HCT116 (cell line): ENCODE measurements around the gene CIRBP. TPM values are rescaled to one million over a fixed set of nuclear protein-coding genes. Genes with fewer than 3 reads are reported as not detected.

ENCODE experiments used
- ATAC-seq: fragments of 200-7000 bp; cut with Tn5 transposase; 2 replicates; pipeline ENCODE4 v1.9.1; 2020; ENCODE audit warnings: mild to moderate bottlenecking, moderate library complexity
- BruUV-seq: library from RNA; stranded (reverse); fragments of 400-500 nt; replicated peaks from 2 replicates; lab custom pipeline; 2021; lab: Mats Ljungman, UMichigan
- CTCF ChIA-PET: fragments of 300-600 bp; sonication (Branson Sonifier 250); formaldehyde crosslinking; loops from one replicate; lab custom pipeline; 2021; ENCODE audit warnings: antibody characterized with exemption; lab: Charles Lee
- POLR2A ChIA-PET: fragments of 300-600, 350-600 bp; sonication (Branson Sonifier 250); formaldehyde crosslinking; loops from one replicate; lab custom pipeline; 2021; ENCODE audit warnings: antibody characterized with exemption; lab: Charles Lee
- RAD21 ChIA-PET, 2 experiments: fragments of 300-600 bp; sonication (Branson Sonifier 250); formaldehyde crosslinking; loops; one replicate each; lab custom pipeline; 2023; ENCODE audit warnings: low total read pairs in 2 of 2; ENCODE audit not compliant: uncharacterized antibody in 2 of 2, unreplicated experiment in 2 of 2, low non-redundant PET in 1 of 2; lab: Charles Lee
- DNase-seq: peaks from one replicate; pipeline ENCODE4 v3.0.0-alpha.2; 2010; ENCODE audit warnings: low read depth, low spot score
- H2AFZ ChIP-seq: fragments of 200-600 bp; shearing (Covaris generic), sonication (generic); 2 replicates; pipeline ENCODE4 v1.6.1; 2017; ENCODE audit warnings: low read depth, mixed run types, mixed read lengths, antibody characterized with exemption, low read length; ENCODE audit not compliant: poor library complexity, severe bottlenecking
- H3K27ac ChIP-seq: 2 replicates; pipeline ENCODE4 v1.5.1; 2012; ENCODE audit warnings: low read depth, low read length
- H3K27me3 ChIP-seq: fragments of 200-600 bp; sonication (generic); 2 replicates; pipeline ENCODE4 v1.6.1; 2016; ENCODE audit warnings: mixed run types, low read length, mixed read lengths; ENCODE audit not compliant: insufficient read depth
- H3K36me3 ChIP-seq, 2 experiments: fragments of 200-500 bp in 1 of 2; fragments of 200-600 bp in 1 of 2; sonication (Bioruptor generic) in 1 of 2; sonication (generic) in 1 of 2; 2 replicates each; pipeline versions ENCODE4 v1.5.1 to v1.6.1; 2014 to 2016; ENCODE audit warnings: low read length in 2 of 2, inconsistent platforms in 1 of 2, mixed read lengths in 1 of 2, mixed run types in 1 of 2; ENCODE audit not compliant: insufficient read depth in 2 of 2, control insufficient read depth in 1 of 2
- H3K4me1 ChIP-seq, 2 experiments: fragments of 200-600 bp in 1 of 2; sonication (generic) in 1 of 2; 2 replicates each; pipeline versions ENCODE4 v1.5.1 to v1.6.1; 2012 to 2017; ENCODE audit warnings: low read length in 2 of 2, inconsistent platforms in 1 of 2, mild to moderate bottlenecking in 1 of 2, mixed read lengths in 1 of 2, mixed run types in 1 of 2, moderate library complexity in 1 of 2; ENCODE audit not compliant: insufficient read depth in 2 of 2, control insufficient read depth in 1 of 2
- H3K4me2 ChIP-seq: fragments of 200-600 bp; sonication (generic); 2 replicates; pipeline ENCODE4 v1.6.1; 2017; ENCODE audit warnings: mixed run types, low read length, mixed read lengths
- H3K4me3 ChIP-seq, 2 experiments: fragments of 200-600 bp in 1 of 2; sonication (generic) in 1 of 2; replicated peaks in 1 of 2; 2 replicates each; pipeline ENCODE4 v1.5.1; 2011 to 2016; ENCODE audit warnings: low read length in 2 of 2, control low read depth in 1 of 2, low read depth in 1 of 2, mild to moderate bottlenecking in 1 of 2, mixed read lengths in 1 of 2, mixed run types in 1 of 2
- H3K79me2 ChIP-seq: fragments of 200-600 bp; sonication (generic); 2 replicates; pipeline ENCODE4 v1.6.1; 2017; ENCODE audit warnings: mild to moderate bottlenecking, mixed run types, low read length, moderate library complexity, mixed read lengths; ENCODE audit not compliant: insufficient read depth
- H3K9ac ChIP-seq: fragments of 200-600 bp; sonication (generic); 2 replicates; pipeline ENCODE4 v1.6.1; 2016; ENCODE audit warnings: low read length, mixed read lengths
- H3K9me2 ChIP-seq: fragments of 200-600 bp; sonication (generic), shearing (Covaris generic); 2 replicates; pipeline ENCODE4 v1.6.1; 2017; ENCODE audit warnings: mixed run types, mild to moderate bottlenecking, moderate library complexity; ENCODE audit not compliant: insufficient read depth
- H3K9me3 ChIP-seq, 2 experiments: fragments of 200-500 bp in 1 of 2; fragments of 200-600 bp in 1 of 2; sonication (Bioruptor generic) in 1 of 2; sonication (generic) in 1 of 2; 2 replicates each; pipeline ENCODE4 v1.6.1; 2014 to 2017; ENCODE audit warnings: low read length in 2 of 2, mixed read lengths in 2 of 2, inconsistent platforms in 1 of 2, low read depth in 1 of 2, mild to moderate bottlenecking in 1 of 2, mixed run types in 1 of 2, moderate library complexity in 1 of 2; ENCODE audit not compliant: control insufficient read depth in 1 of 2, insufficient read depth in 1 of 2
- H4K20me1 ChIP-seq: fragments of 200-600 bp; sonication (generic), shearing (Covaris generic); 2 replicates; pipeline ENCODE4 v1.6.1; 2017; ENCODE audit warnings: mixed run types, mild to moderate bottlenecking, moderate library complexity; ENCODE audit not compliant: insufficient read depth
- CTCF ChIP-seq, 3 experiments: fragments of 200-600 bp in 1 of 3; sonication (generic) in 1 of 3; IDR thresholded peaks in 2 of 3; conservative IDR thresholded peaks in 1 of 3; 2 replicates each; pipeline ENCODE4 v1.5.1; 2012 to 2017; ENCODE audit warnings: low read depth in 2 of 3, low read length in 2 of 3, antibody characterized with exemption in 1 of 3, borderline replicate concordance in 1 of 3, control low read depth in 1 of 3, mild to moderate bottlenecking in 1 of 3, mixed read lengths in 1 of 3, mixed run types in 1 of 3, moderate library complexity in 1 of 3; ENCODE audit not compliant: insufficient read depth in 1 of 3
- MAX ChIP-seq: IDR thresholded peaks from 2 replicates; pipeline ENCODE4 v1.6.1; 2012
- RAD21 ChIP-seq: IDR thresholded peaks from 2 replicates; pipeline ENCODE4 v1.6.1; 2012; ENCODE audit warnings: low read depth, mild to moderate bottlenecking
- intact Hi-C: fragments of 100-400 bp; cut with micrococcal nuclease; formaldehyde crosslinking; loops from 2 replicates; pipeline ENCODE4 v1.10.0; 2022
- total RNA-seq: library from RNA; stranded (reverse); gene quantifications from one replicate; pipeline ENCODE4 v1.2.1, GENCODE V29; 2021; ENCODE audit not compliant: unreplicated experiment

The CIRBP gene
- total RNA-seq, 1 experiment from 2014 or later, result 276 TPM

GRCh38 chr19:1223018-1223855 is 45.9 kb upstream of the CIRBP start:
- peaks cover 14 to 24% of the 10 kb centered on the region in 2 experiments for H3K4me1 ChIP-seq

More at GRCh38 chr19:1223018-1223855, 45.9 kb upstream of the CIRBP start:
- ChIA-PET POLR2A (no interaction called here), RAD21 (no interaction called here), CTCF (interaction anchor here (0.6 to 2.4 kb wide), 2 partner anchors 38 to 110 kb away, joined by 3 to 8 read pairs; no protein-coding TSS in a partner anchor)
- Histone ChIP-seq H3K4me2 (no peak overlapping the region), H3K9me2 (no peaks in the 10 kb centered on the region), H3K4me3 (no peak overlapping the region), H3K9ac (no peak overlapping the region), H2AFZ (no peak overlapping the region), H3K27ac (peak overlapping the region; percentile 30; the same call in 1 of the 2 replicates), H3K79me2 (peaks cover 20% of the 10 kb centered on the region), H4K20me1 (no peaks in the 10 kb centered on the region), H3K27me3 (no peaks in the 10 kb centered on the region), H3K9me3 (no peaks in the 10 kb centered on the region), H3K36me3 (peaks cover 2 to 6% of the 10 kb centered on the region in 2 experiments; a peak in 2 of 4 replicates)
- TF ChIP-seq RAD21 (peak; percentile 62), MAX (no peak), CTCF (IDR thresholded peaks at IDR 0.05 in 2 of 3, conservative IDR thresholded peaks at IDR 0.05 in 1 of 3; ENCODE audit: borderline replicate concordance in 1 of 3, insufficient read depth in 1 of 3, low read depth in 2 of 3, low read length in 2 of 3) (peak; percentile 36 to 72 (median 68); a peak in 5 of 6 replicates)
- no TSS peak for BruUV-seq
- peak; percentile 51 for ATAC-seq
- no peak for DNase-seq
- intact Hi-C loops, result no loop called here
